Smooth muscle cell of the pulmonary artery (primary cell): ENCODE data around the gene GLRX2. TPM values are rescaled to one million over a fixed set of nuclear protein-coding genes. Genes with fewer than 3 reads are reported as not detected.

ENCODE experiments used
- total RNA-seq: library from RNA; depleted of rRNA; stranded (reverse); fragments of >200 nt; gene quantifications from 2 replicates; pipeline ENCODE4 v1.2.3, GENCODE V29; 2014

The GLRX2 gene
- total RNA-seq: 9.5 and 10.5 TPM in 2 replicates

GRCh38 chr1:193104907-193105820, at the start of gene GLRX2:
Gene GLRX2, minus strand, starts transcription at chr1:193105414. Its CDS starts 32 bp downstream, at chr1:193105382.

GRCh38 chr1:193121616-193122593, 16.7 kb upstream of the GLRX2 start, which contains the start of gene CDC73:
Gene CDC73, plus strand, starts transcription at chr1:193122031. Its CDS starts 170 bp downstream, at chr1:193122201.

GRCh38 chr1:193059282-193060114, 45.7 kb downstream of the GLRX2 start, which contains the start of the genes RO60 and UCHL5:
Gene RO60, plus strand, starts transcription at chr1:193059612. Its CDS starts 9,443 bp downstream, at chr1:193069055.
Gene UCHL5, minus strand, starts transcription at chr1:193059360. Its CDS starts 100 bp downstream, at chr1:193059260.

Other genes starting within 250 kb of the GLRX2 start
- gene UCHL5, start 46.1 kb downstream of the GLRX2 start, total RNA-seq: 30.8 and 31.7 TPM in 2 replicates
- gene RO60, start 45.8 kb downstream of the GLRX2 start, total RNA-seq: 123 and 158 TPM in 2 replicates
- 25.8 and 28.3 TPM in 2 replicates for gene CDC73, start 16.6 kb upstream of the GLRX2 start, total RNA-seq
- gene B3GALT2, start 81.2 kb upstream of the GLRX2 start, total RNA-seq: 0.92 and 2.4 TPM in 2 replicates